GM12878 (cell line): ENCODE results near the gene ABCF3. TPM values are rescaled to one million over a fixed set of nuclear protein-coding genes. Genes with fewer than 3 reads are reported as not detected.

Source experiments
- ATAC-seq: fragments of 200-7000 bp; cut with Tn5 transposase; 3 replicates; pipeline ENCODE4 v1.9.1; 2020; ENCODE audit warnings: mild to moderate bottlenecking, moderate library complexity
- BruUV-seq: library from RNA; stranded (reverse); fragments of 400-500 nt; replicated peaks from 2 replicates; lab custom pipeline; 2021; lab: Mats Ljungman, UMichigan
- CTCF ChIA-PET: fragments of 300-600 bp; sonication (Branson Sonifier 250); formaldehyde crosslinking; extraction: SDS; loops from one replicate; lab custom pipeline; 2021; ENCODE audit warnings: inconsistent platforms; lab: Yijun Ruan, JAX
- POLR2A ChIA-PET: fragments of 350-600 bp; formaldehyde crosslinking; extraction: SDS; loops from one replicate; lab custom pipeline; 2021; ENCODE audit warnings: inconsistent platforms; lab: Charles Lee
- RAD21 ChIA-PET: fragments of 300-600 bp; sonication (Branson Sonifier 250); formaldehyde crosslinking; loops from one replicate; lab custom pipeline; 2023; ENCODE audit warnings: antibody characterized with exemption; ENCODE audit not compliant: unreplicated experiment; lab: Charles Lee
- SMC1A ChIA-PET: fragments of 300-600 bp; sonication (Branson Sonifier 250); formaldehyde crosslinking; loops from one replicate; lab custom pipeline; 2023; ENCODE audit not compliant: unreplicated experiment, uncharacterized antibody; lab: Charles Lee
- DNase-seq: peaks from one replicate; pipeline ENCODE4 v3.0.0-alpha.2; 2011; ENCODE audit warnings: low read depth, low spot score
- FAIRE-seq: peaks from 3 replicates; lab custom pipeline; 2011; peaks lifted over from hg19 to GRCh38; lab: Jason Lieb, UNC
- H2AFZ ChIP-seq: 2 replicates; pipeline ENCODE4 v1.6.0; 2011; ENCODE audit warnings: low read depth, low read length, control low read depth; ENCODE audit not compliant: control insufficient read depth
- H3K27ac ChIP-seq: 2 replicates; pipeline ENCODE4 v1.5.1; 2011; ENCODE audit warnings: control low read depth; ENCODE audit not compliant: control insufficient read depth, insufficient read depth
- H3K27me3 ChIP-seq, 2 experiments: replicated peaks in 1 of 2; 2 replicates each; pipeline versions ENCODE4 v1.6.0 to v1.6.1; 2011; ENCODE audit warnings: low read length in 1 of 2; ENCODE audit not compliant: control insufficient read depth in 2 of 2, insufficient read depth in 2 of 2
- H3K36me3 ChIP-seq, 2 experiments: 2 replicates each; pipeline ENCODE4 v1.5.1; 2011; ENCODE audit warnings: low read length in 1 of 2; ENCODE audit not compliant: control insufficient read depth in 2 of 2, insufficient read depth in 2 of 2
- H3K4me1 ChIP-seq: 2 replicates; pipeline ENCODE4 v1.6.1; 2011; ENCODE audit warnings: mild to moderate bottlenecking, low read length, moderate library complexity, mixed read lengths; ENCODE audit not compliant: control insufficient read depth, insufficient read depth
- H3K4me2 ChIP-seq: 2 replicates; pipeline ENCODE4 v1.6.0; 2011; ENCODE audit warnings: control low read depth; ENCODE audit not compliant: control insufficient read depth, insufficient read depth
- H3K4me3 ChIP-seq: fragments of 200-600 bp; sonication (generic); 2 replicates; pipeline ENCODE4 v1.5.1; 2016
- H3K79me2 ChIP-seq: 2 replicates; pipeline ENCODE4 v1.6.0; 2011; ENCODE audit warnings: low read length; ENCODE audit not compliant: control insufficient read depth, insufficient read depth
- H3K9ac ChIP-seq: 2 replicates; pipeline ENCODE4 v1.8.0; 2011; ENCODE audit warnings: low read length, control low read depth, mixed read lengths; ENCODE audit not compliant: control insufficient read depth, insufficient read depth
- H3K9me3 ChIP-seq: replicated peaks from 3 replicates; pipeline ENCODE4 v1.5.1; 2011; ENCODE audit warnings: mild to moderate bottlenecking, low read length; ENCODE audit not compliant: control insufficient read depth, insufficient read depth
- H4K20me1 ChIP-seq: 2 replicates; pipeline ENCODE4 v1.6.0; 2011; ENCODE audit not compliant: control insufficient read depth, insufficient read depth
- IKZF1 ChIP-seq: fragments of 450-650 bp; conservative IDR thresholded peaks from 2 replicates; pipeline ENCODE4 v1.6.1; 2017; ENCODE audit warnings: antibody characterized with exemption, mild to moderate bottlenecking
- KDM1A ChIP-seq: fragments of 200-600 bp; sonication (generic); IDR thresholded peaks from 2 replicates; pipeline ENCODE4 v1.6.1; 2016; ENCODE audit warnings: borderline replicate concordance
- NBN ChIP-seq: fragments of 450-650 bp; IDR thresholded peaks from 2 replicates; pipeline ENCODE4 v1.6.1; 2016
- NR2C2 ChIP-seq: IDR thresholded peaks from 2 replicates; pipeline ENCODE4 v1.6.1; 2011; ENCODE audit warnings: borderline replicate concordance, low read depth; ENCODE audit not compliant: control insufficient read depth, insufficient read length
- TBL1XR1 ChIP-seq: IDR thresholded peaks from 2 replicates; pipeline ENCODE4 v1.6.1; 2012; ENCODE audit warnings: low read depth, low read length, improper control_type of control experiment
- WRNIP1 ChIP-seq: IDR thresholded peaks from 2 replicates; pipeline ENCODE4 v1.6.1; 2011; ENCODE audit warnings: low read depth, low read length, improper control_type of control experiment, borderline replicate concordance
- WGBS: methylation state at CpG from one replicate; pipeline ENCODE4 v1.1.6; 2016; ENCODE audit warnings: low lambda C conversion rate; ENCODE audit not compliant: insufficient replicate concordance, insufficient coverage; ENCODE audit errors: missing lambda C conversion rate; 5-methylcytosine and 5-hydroxymethylcytosine counted together
- in situ Hi-C: fragments of 300-500 bp; cut with MboI; formaldehyde crosslinking; loops from 9 replicates; pipeline ENCODE4 v1.14.3; 2018; ENCODE audit warnings: mixed read lengths
- intact Hi-C: fragments of 100-400 bp; cut with micrococcal nuclease; formaldehyde crosslinking; loops from one replicate; pipeline ENCODE4 v1.14.2; 2022; ENCODE audit not compliant: unreplicated experiment
- polyA plus RNA-seq, 11 experiments: library from polyadenylated mRNA; depleted of rRNA in 4 of 11; unstranded in 6 of 11; stranded (reverse) in 5 of 11; fragments of >200 nt; fragmentation: Nextera tagmentation in 4 of 11; fragmentation: Illumina TruSeq in 1 of 11; extraction: Ambion mirVana in 4 of 11; extraction: Trizol in 1 of 11; gene quantifications; 1 replicate in 1 of 11; 2 replicates in 10 of 11; pipeline versions ENCODE4 v1.2.1 to v1.2.3, GENCODE V29; 2011 to 2016; ENCODE audit warnings: inconsistent platforms in 2 of 11, missing spikeins in 2 of 11, low read depth in 1 of 11
- total RNA-seq, 4 experiments: library from RNA; depleted of rRNA in 3 of 4; stranded (reverse); fragments of >200 nt in 3 of 4; fragmentation: Illumina TruSeq in 1 of 4; extraction: Trizol in 1 of 4; gene quantifications; 2 replicates each; pipeline versions ENCODE4 v1.2.1 to v1.2.3, GENCODE V29; 2013 to 2021
- TF ChIP-seq, protein P1 (sequence below): fragments of 150-350 bp; IDR thresholded peaks from 2 replicates; pipeline ENCODE4 v1.6.1; 2016; ENCODE audit warnings: low read depth, low read length

The ABCF3 gene
- total and polyA plus RNA-seq, 10 of the 15 experiments (the other 5 are each of a cell fraction or from before 2014, with no cell fraction given) = 6.1 to 71.3 (median 46.9) TPM

DNA sequence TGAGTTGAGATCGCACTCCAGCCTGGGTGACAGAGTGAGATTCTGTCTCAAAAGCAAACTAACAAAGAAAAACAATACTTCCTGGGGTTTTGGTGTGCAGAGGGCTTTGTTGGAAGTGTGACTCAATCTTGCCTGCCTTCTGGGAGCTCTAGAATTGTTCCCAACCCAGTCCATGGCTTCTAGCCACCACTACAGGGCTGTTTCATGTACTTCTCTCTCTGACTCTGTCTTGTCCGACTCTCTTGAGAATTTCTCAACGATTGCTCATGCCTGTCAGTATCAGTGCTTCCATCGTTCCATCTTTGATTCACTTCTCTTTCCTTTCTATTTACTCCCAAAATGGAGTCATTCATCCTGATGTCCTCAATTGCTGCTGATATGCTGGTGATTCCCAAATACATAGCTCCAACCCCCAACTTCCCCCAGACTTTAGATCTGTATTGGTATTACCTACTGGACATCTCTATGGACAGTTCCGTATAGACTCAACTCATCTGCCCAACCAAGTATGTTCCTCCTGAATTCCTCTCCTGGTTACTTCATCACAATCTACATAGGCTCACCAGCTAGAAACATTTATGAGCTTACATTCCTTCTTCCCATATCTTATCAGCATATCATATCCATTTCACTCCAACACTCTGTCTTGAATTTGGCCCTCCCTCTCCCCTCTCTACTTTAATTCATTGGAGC lies 13.2 kb upstream of the ABCF3 start (continued):
- TF ChIP-seq, protein P1, sequence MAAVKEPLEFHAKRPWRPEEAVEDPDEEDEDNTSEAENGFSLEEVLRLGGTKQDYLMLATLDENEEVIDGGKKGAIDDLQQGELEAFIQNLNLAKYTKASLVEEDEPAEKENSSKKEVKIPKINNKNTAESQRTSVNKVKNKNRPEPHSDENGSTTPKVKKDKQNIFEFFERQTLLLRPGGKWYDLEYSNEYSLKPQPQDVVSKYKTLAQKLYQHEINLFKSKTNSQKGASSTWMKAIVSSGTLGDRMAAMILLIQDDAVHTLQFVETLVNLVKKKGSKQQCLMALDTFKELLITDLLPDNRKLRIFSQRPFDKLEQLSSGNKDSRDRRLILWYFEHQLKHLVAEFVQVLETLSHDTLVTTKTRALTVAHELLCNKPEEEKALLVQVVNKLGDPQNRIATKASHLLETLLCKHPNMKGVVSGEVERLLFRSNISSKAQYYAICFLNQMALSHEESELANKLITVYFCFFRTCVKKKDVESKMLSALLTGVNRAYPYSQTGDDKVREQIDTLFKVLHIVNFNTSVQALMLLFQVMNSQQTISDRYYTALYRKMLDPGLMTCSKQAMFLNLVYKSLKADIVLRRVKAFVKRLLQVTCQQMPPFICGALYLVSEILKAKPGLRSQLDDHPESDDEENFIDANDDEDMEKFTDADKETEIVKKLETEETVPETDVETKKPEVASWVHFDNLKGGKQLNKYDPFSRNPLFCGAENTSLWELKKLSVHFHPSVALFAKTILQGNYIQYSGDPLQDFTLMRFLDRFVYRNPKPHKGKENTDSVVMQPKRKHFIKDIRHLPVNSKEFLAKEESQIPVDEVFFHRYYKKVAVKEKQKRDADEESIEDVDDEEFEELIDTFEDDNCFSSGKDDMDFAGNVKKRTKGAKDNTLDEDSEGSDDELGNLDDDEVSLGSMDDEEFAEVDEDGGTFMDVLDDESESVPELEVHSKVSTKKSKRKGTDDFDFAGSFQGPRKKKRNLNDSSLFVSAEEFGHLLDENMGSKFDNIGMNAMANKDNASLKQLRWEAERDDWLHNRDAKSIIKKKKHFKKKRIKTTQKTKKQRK = no peak

DNA sequence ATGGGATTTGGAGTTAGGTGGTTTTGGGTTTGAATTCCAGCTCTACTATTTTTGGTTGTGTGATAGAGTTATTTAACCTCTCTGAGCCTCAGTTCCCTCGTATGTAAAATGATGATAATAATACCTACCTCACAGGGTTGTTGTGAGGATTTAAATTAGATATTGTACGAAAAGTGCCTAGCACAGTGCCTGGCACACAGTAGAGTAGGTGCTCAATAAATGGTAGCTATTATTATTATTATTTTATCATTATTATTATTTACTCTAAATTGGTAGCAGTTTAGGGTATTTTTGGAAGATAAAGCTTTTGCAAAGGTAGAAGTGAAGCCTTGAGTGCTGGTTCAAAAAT lies 12.7 kb upstream of the ABCF3 start:
- POLR2A ChIA-PET = interaction anchor here (0.8 to 2.8 kb wide), 5 partner anchors 10 to 40 kb away, joined by 3 to 16 read pairs (median 5); partner anchors contain the start of gene ABCF3
- peaks cover 4 to 6% of the 10 kb centered on the region in 2 experiments; a peak in 3 of 4 replicates for H3K36me3 ChIP-seq
- no peak for TF ChIP-seq IKZF1
- TF ChIP-seq NBN = no peak
- TF ChIP-seq KDM1A = no peak
- TF ChIP-seq NR2C2 = no peak
- no peak for TF ChIP-seq WRNIP1
- no peak for TF ChIP-seq TBL1XR1
- H4K20me1 ChIP-seq = no peaks in the 10 kb centered on the region
- no peak overlapping the region for H2AFZ ChIP-seq
- no peak overlapping the region for H3K4me3 ChIP-seq
- 94% methylated on average over 2 of the region's 2 CpGs for WGBS
- intact Hi-C loops (no loop called here), in situ Hi-C loops (no loop called here)
- DNase-seq (no peak), ATAC-seq (no peak), FAIRE-seq (no peak)
- H3K27me3 ChIP-seq = no peaks in the 10 kb centered on the region
- peaks cover 31% of the 10 kb centered on the region for H3K79me2 ChIP-seq
- H3K9ac ChIP-seq = no peak overlapping the region
- RAD21 ChIA-PET = interaction anchor here (1.2 to 1.5 kb wide), 3 partner anchors 12 to 39 kb away, joined by 3 to 5 read pairs (median 4); partner anchors contain the start of genes ABCF3 and EIF2B5
- H3K4me2 ChIP-seq = no peak overlapping the region
- H3K9me3 ChIP-seq = no peaks in the 10 kb centered on the region
- H3K4me1 ChIP-seq = peaks cover 9% of the 10 kb centered on the region
- SMC1A ChIA-PET = interaction anchor here (0.6 to 1.5 kb wide), 5 partner anchors 12 to 278 kb away, joined by 4 to 5 read pairs (median 4); partner anchors contain the start of gene ABCF3
- CTCF ChIA-PET = interaction anchor here (0.7 to 2.3 kb wide), 6 partner anchors 9 to 278 kb away, joined by 3 to 12 read pairs (median 4); partner anchors contain the start of gene ABCF3
- no peak overlapping the region for H3K27ac ChIP-seq
- no TSS peak for BruUV-seq
